Naive thymus-derived CD4-positive, alpha-beta T cell (primary cell): ENCODE measurements around the gene COQ6. TPM values are rescaled to one million over a fixed set of nuclear protein-coding genes. Genes with fewer than 3 reads are reported as not detected.
"Not testable (repeated sequence)": the region's sequence is repeated elsewhere in the genome, so short reads cannot be mapped to it uniquely, and the experiment has no call there.

Source experiments
- ATAC-seq: fragments of 150-1000 bp; cut with Tn5 transposase; 2 replicates; pipeline ENCODE4 v1.10.0; 2021; ENCODE audit warnings: mild to moderate bottlenecking, moderate library complexity
- CTCF ChIA-PET: fragments of 350-600 bp; sonication (Branson Sonifier 250); formaldehyde crosslinking; loops from one replicate; lab custom pipeline; 2021; ENCODE audit warnings: antibody characterized with exemption; lab: Charles Lee
- POLR2A ChIA-PET: fragments of 350-600 bp; sonication (Branson Sonifier 250); formaldehyde crosslinking; loops from one replicate; lab custom pipeline; 2021; ENCODE audit warnings: antibody characterized with exemption, inconsistent platforms; lab: Charles Lee
- DNase-seq, 9 donors: peaks; one replicate each; pipeline versions ENCODE4 v3.0.0 to v3.0.0-alpha.2; 2020 to 2022; ENCODE audit warnings: mixed read lengths in 1 of 9
- H3K27ac ChIP-seq: one replicate; pipeline ENCODE4 v1.7.0; 2013; ENCODE audit warnings: mild to moderate bottlenecking, low read depth, low read length, moderate library complexity
- H3K27me3 ChIP-seq, 2 donors: one replicate each; pipeline ENCODE4 v1.7.0; 2013; ENCODE audit warnings: low read length in 2 of 2, mild to moderate bottlenecking in 2 of 2, moderate library complexity in 2 of 2; ENCODE audit not compliant: control insufficient read depth in 2 of 2, insufficient read depth in 2 of 2
- H3K36me3 ChIP-seq, 3 experiments: 1 replicate in 2 of 3; 2 replicates in 1 of 3; pipeline ENCODE4 v1.7.0; 2013; ENCODE audit warnings: low read length in 3 of 3, mild to moderate bottlenecking in 3 of 3, moderate library complexity in 1 of 3; ENCODE audit not compliant: insufficient read depth in 3 of 3, control insufficient read depth in 2 of 3
- H3K4me1 ChIP-seq, 2 donors: one replicate each; pipeline ENCODE4 v1.7.0; 2013; ENCODE audit warnings: low read length in 2 of 2, mild to moderate bottlenecking in 2 of 2, moderate library complexity in 1 of 2; ENCODE audit not compliant: control insufficient read depth in 2 of 2, insufficient read depth in 2 of 2
- H3K4me3 ChIP-seq: 2 replicates; pipeline ENCODE4 v1.7.0; 2013; ENCODE audit warnings: mild to moderate bottlenecking, low read length
- H3K9me3 ChIP-seq, 3 experiments: 1 replicate in 2 of 3; 2 replicates in 1 of 3; pipeline ENCODE4 v1.7.0; 2013; ENCODE audit warnings: low read length in 3 of 3; ENCODE audit not compliant: control insufficient read depth in 2 of 3
- H3K27ac Mint-ChIP-seq, 9 donors: one replicate each; pipeline ENCODE4 v1.8.0; 2020 to 2022; ENCODE audit warnings: mixed read lengths in 9 of 9, mild to moderate bottlenecking in 8 of 9, moderate library complexity in 5 of 9, inconsistent platforms in 2 of 9
- H3K27me3 Mint-ChIP-seq, 5 donors: one replicate each; pipeline ENCODE4 v1.8.0; 2021 to 2022; ENCODE audit warnings: mixed read lengths in 5 of 5, mild to moderate bottlenecking in 1 of 5
- H3K36me3 Mint-ChIP-seq, 5 donors: one replicate each; pipeline ENCODE4 v1.8.0; 2020 to 2022; ENCODE audit warnings: mixed read lengths in 5 of 5, mild to moderate bottlenecking in 3 of 5, inconsistent platforms in 1 of 5
- H3K4me1 Mint-ChIP-seq, 7 donors: one replicate each; pipeline ENCODE4 v1.8.0; 2020 to 2022; ENCODE audit warnings: mixed read lengths in 7 of 7, mild to moderate bottlenecking in 3 of 7, inconsistent platforms in 1 of 7
- H3K4me3 Mint-ChIP-seq, 10 donors: one replicate each; pipeline ENCODE4 v1.8.0; 2020 to 2022; ENCODE audit warnings: mild to moderate bottlenecking in 10 of 10, mixed read lengths in 10 of 10, moderate library complexity in 6 of 10, inconsistent platforms in 2 of 10
- H3K9me3 Mint-ChIP-seq, 11 donors: one replicate each; pipeline ENCODE4 v1.8.0; 2020 to 2022; ENCODE audit warnings: mixed read lengths in 11 of 11, mild to moderate bottlenecking in 4 of 11, inconsistent platforms in 1 of 11, moderate library complexity in 1 of 11
- intact Hi-C, 2 donors: fragments of 100-400 bp; cut with micrococcal nuclease; formaldehyde crosslinking; loops; one replicate each; pipeline ENCODE4 v1.15.1; 2023
- polyA plus RNA-seq, 2 donors: library from polyadenylated mRNA; unstranded; fragments of 300-500 nt; fragmentation: Illumina TruSeq; gene quantifications; one replicate each; pipeline ENCODE4 v1.2.3, GENCODE V29; 2021
- total RNA-seq, 6 experiments: library from RNA in 5 of 6; stranded (reverse) in 5 of 6; gene quantifications; 1 replicate in 5 of 6; 2 replicates in 1 of 6; pipeline ENCODE4 v1.2.3 and lab custom pipeline; 2021 to 2026

The COQ6 gene
- total and polyA plus RNA-seq, 7 experiments from 2014 or later = 13.4 to 47.3 (median 24.4) TPM

- DNase-seq (no peak), ATAC-seq (no peak)
- H3K4me3 Mint-ChIP-seq = no peak overlapping the region
- intact Hi-C loops = no loop called here
- Histone ChIP-seq H3K36me3 (peaks cover 0 to 11% (median 5%) of the 10 kb centered on the region in 3 experiments), H3K4me1 (no peaks in the 10 kb centered on the region), H3K27ac (no peak overlapping the region), H3K27me3 (no peaks in the 10 kb centered on the region), H3K4me3 (no peak overlapping the region), H3K9me3 (no peaks in the 10 kb centered on the region)
- H3K27me3 Mint-ChIP-seq = no peaks in the 10 kb centered on the region
- ChIA-PET POLR2A (no interaction called here), CTCF (no interaction called here)
- H3K4me1 Mint-ChIP-seq = peaks cover 0 to 6% (median 0%) of the 10 kb centered on the region in 7 donors
- no peak overlapping the region for H3K27ac Mint-ChIP-seq
- H3K9me3 Mint-ChIP-seq = no peaks in the 10 kb centered on the region
- H3K36me3 Mint-ChIP-seq = peaks cover 5 to 31% (median 13%) of the 10 kb centered on the region in 5 donors
These were observed 41.0 kb downstream of the COQ6 start for GRCh38 chr14:73991092-73991491.

- ATAC-seq, H3K27me3 ChIP-seq, H3K4me1 ChIP-seq, H3K4me1 Mint-ChIP-seq, POLR2A ChIA-PET, H3K4me3 Mint-ChIP-seq, H3K4me3 ChIP-seq, intact Hi-C loops, H3K9me3 Mint-ChIP-seq, DNase-seq, H3K27ac ChIP-seq, H3K27me3 Mint-ChIP-seq, H3K36me3 ChIP-seq, H3K9me3 ChIP-seq, H3K27ac Mint-ChIP-seq: not testable (repeated sequence)
- peaks cover 0 to 28% (median 11%) of the 10 kb centered on the region in 5 donors for H3K36me3 Mint-ChIP-seq
- CTCF ChIA-PET = interaction anchor here (0.7 kb wide), 1 partner anchor 82 kb away, joined by 5 read pairs; no protein-coding TSS in a partner anchor
These were observed 44.8 kb downstream of the COQ6 start for GRCh38 chr14:73994926-73995325.

- H3K9me3 Mint-ChIP-seq = no peaks in the 10 kb centered on the region
- H3K4me3 Mint-ChIP-seq = no peak overlapping the region
- no peaks in the 10 kb centered on the region for H3K4me1 ChIP-seq
- CTCF ChIA-PET = no interaction called here
- DNase-seq (no peak), ATAC-seq (no peak)
- H3K27ac Mint-ChIP-seq = no peak overlapping the region
- intact Hi-C loops = no loop called here
- H3K27ac ChIP-seq = no peak overlapping the region
- no peaks in the 10 kb centered on the region for H3K27me3 Mint-ChIP-seq
- no peaks in the 10 kb centered on the region for H3K36me3 ChIP-seq
- no peaks in the 10 kb centered on the region for H3K27me3 ChIP-seq
- no peaks in the 10 kb centered on the region for H3K9me3 ChIP-seq
- POLR2A ChIA-PET = no interaction called here
- peaks cover 0 to 6% (median 0%) of the 10 kb centered on the region in 7 donors for H3K4me1 Mint-ChIP-seq
- H3K36me3 Mint-ChIP-seq = peaks cover 0 to 27% (median 11%) of the 10 kb centered on the region in 5 donors
- no peak overlapping the region for H3K4me3 ChIP-seq
These were observed 45.9 kb downstream of the COQ6 start for GRCh38 chr14:73995977-73996378.

- Histone ChIP-seq H3K4me1 (no peaks in the 10 kb centered on the region), H3K27ac (no peak overlapping the region), H3K36me3 (no peaks in the 10 kb centered on the region), H3K4me3 (no peak overlapping the region), H3K27me3 (no peaks in the 10 kb centered on the region), H3K9me3 (no peaks in the 10 kb centered on the region)
- H3K9me3 Mint-ChIP-seq = no peaks in the 10 kb centered on the region
- peaks cover 0 to 24% (median 11%) of the 10 kb centered on the region in 5 donors for H3K36me3 Mint-ChIP-seq
- peaks cover 0 to 6% (median 0%) of the 10 kb centered on the region in 7 donors for H3K4me1 Mint-ChIP-seq
- peak overlapping the region in 1 of 9 donors; percentile 22 for H3K27ac Mint-ChIP-seq
- POLR2A ChIA-PET = no interaction called here
- CTCF ChIA-PET = interaction anchor here (0.6 kb wide), 1 partner anchor 181 kb away, joined by 4 read pairs; no protein-coding TSS in a partner anchor
- DNase-seq (no peak), ATAC-seq (no peak)
- H3K4me3 Mint-ChIP-seq = no peak overlapping the region
- intact Hi-C loops = no loop called here
- H3K27me3 Mint-ChIP-seq = no peaks in the 10 kb centered on the region
These were observed 46.6 kb downstream of the COQ6 start for GRCh38 chr14:73996731-73997107.

- Mint-ChIP-seq H3K27ac (peak overlapping the region in 1 of 9 donors; percentile 22), H3K27me3 (no peaks in the 10 kb centered on the region), H3K36me3 (peaks cover 0 to 20% (median 6%) of the 10 kb centered on the region in 5 donors), H3K4me1 (peaks cover 0 to 6% (median 0%) of the 10 kb centered on the region in 7 donors), H3K4me3 (no peak overlapping the region), H3K9me3 (no peaks in the 10 kb centered on the region)
- intact Hi-C loops = no loop called here
- Histone ChIP-seq H3K27me3 (no peaks in the 10 kb centered on the region), H3K9me3 (no peaks in the 10 kb centered on the region), H3K4me3 (no peak overlapping the region), H3K4me1 (no peaks in the 10 kb centered on the region), H3K36me3 (no peaks in the 10 kb centered on the region), H3K27ac (no peak overlapping the region)
- CTCF ChIA-PET = interaction anchor here (0.6 kb wide), 1 partner anchor 181 kb away, joined by 4 read pairs; no protein-coding TSS in a partner anchor
- no peak for DNase-seq
- POLR2A ChIA-PET = no interaction called here
- ATAC-seq = no peak
These were observed 47.2 kb downstream of the COQ6 start for GRCh38 chr14:73997108-73997943.

GRCh38 chr14:73997944-73998447 lies 47.9 kb downstream of the COQ6 start:
- H3K27ac Mint-ChIP-seq = no peak overlapping the region
- H3K36me3 Mint-ChIP-seq = peaks cover 0 to 22% (median 9%) of the 10 kb centered on the region in 5 donors
- no peaks in the 10 kb centered on the region for H3K36me3 ChIP-seq
- intact Hi-C loops = no loop called here
- ATAC-seq (no peak), DNase-seq (no peak)
- H3K9me3 Mint-ChIP-seq = no peaks in the 10 kb centered on the region
- H3K4me1 Mint-ChIP-seq = peaks cover 0 to 6% (median 0%) of the 10 kb centered on the region in 7 donors
- no peaks in the 10 kb centered on the region for H3K4me1 ChIP-seq
- H3K27me3 ChIP-seq = no peaks in the 10 kb centered on the region
- no peaks in the 10 kb centered on the region for H3K9me3 ChIP-seq
- H3K4me3 Mint-ChIP-seq = no peak overlapping the region
- ChIA-PET CTCF (no interaction called here), POLR2A (no interaction called here)
- no peak overlapping the region for H3K27ac ChIP-seq
- H3K27me3 Mint-ChIP-seq = no peaks in the 10 kb centered on the region
- H3K4me3 ChIP-seq = no peak overlapping the region
